GM12873 (cell line): ENCODE measurements around the gene RAB3GAP1.

Experiments used
- CTCF ChIP-seq: IDR thresholded peaks from 2 replicates; pipeline ENCODE4 v1.5.1; 2012; ENCODE audit warnings: low read depth, mild to moderate bottlenecking, moderate library complexity, low read length, control low read depth; ENCODE audit not compliant: insufficient read depth; ENCODE audit errors: missing control alignments

RAB3GAP1 gene

GRCh38 chr2:135047300-135047699 lies 4.8 kb upstream of the RAB3GAP1 start, which contains the start of gene MAP3K19:
Gene MAP3K19 (minus strand): TSS chr2:135047447. CDS start chr2:135024647, 22,800 bp downstream.
- no peak for TF ChIP-seq CTCF

DNA sequence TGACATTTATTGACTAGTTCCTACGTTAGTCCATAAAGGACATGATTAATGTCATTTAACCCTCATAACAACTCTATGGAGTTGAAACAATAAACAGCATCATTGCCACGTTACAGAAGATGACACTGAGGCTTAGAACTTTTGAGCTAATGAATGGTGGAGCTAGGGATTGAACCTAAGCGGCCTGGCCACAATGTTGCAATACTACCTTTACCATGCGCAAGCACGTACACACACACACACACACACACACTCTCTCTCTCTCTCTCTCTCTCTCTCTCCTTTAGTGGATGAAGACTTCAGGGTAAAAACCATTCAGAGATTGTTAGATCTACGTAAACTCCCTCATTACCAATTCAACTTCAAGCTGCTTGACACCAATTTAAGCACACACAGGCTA lies 4.0 kb upstream of the RAB3GAP1 start:
- TF ChIP-seq CTCF, result no peak

DNA sequence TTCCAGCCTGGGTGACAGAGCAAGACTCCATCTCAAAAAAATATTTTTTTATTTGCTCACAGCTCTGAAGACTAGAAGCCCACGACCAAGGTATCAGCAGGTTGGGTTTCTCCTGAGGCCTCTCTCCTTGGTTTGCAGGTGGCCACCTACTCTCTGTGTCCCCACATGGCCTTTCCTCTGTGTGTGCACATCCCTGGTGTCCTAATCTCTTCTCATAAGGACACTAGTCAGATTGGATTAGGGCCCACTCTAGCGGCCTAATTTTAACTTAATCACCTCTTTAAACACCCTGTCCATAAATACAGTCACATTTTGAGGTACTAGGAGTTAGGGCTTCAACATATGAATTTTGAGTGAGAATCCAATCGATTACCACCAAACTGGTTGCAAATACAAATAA lies 2.0 kb upstream of the RAB3GAP1 start:
- no peak for TF ChIP-seq CTCF

DNA sequence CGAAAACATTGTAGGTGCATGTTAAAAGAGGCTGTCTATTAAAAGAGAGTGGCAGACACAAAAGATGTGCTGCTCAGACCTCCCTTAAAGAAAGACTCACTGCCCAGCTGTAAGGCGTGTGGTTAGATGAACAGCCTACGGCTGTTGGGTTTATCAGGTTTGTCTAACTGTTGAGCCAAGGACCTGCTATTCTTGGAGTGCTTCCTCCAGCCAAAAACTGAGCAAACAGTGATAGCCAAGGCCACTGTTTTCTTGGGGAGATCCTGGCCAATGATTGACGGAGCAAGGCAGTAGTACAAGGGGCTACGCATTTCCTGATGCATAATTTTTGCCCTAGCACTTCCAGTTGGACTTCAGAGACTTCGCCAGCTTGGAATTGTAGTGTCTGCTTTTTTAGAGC lies 1.4 kb upstream of the RAB3GAP1 start:
- TF ChIP-seq CTCF, result no peak

- TF ChIP-seq CTCF, result no peak
These were observed 944 bp downstream of the RAB3GAP1 start for GRCh38 chr2:135052997-135053474.

- TF ChIP-seq CTCF, result no peak
These were observed 3.2 kb downstream of the RAB3GAP1 start for GRCh38 chr2:135055182-135055786.

GRCh38 chr2:135056790-135057189 lies 4.7 kb downstream of the RAB3GAP1 start:
- no peak for TF ChIP-seq CTCF

DNA sequence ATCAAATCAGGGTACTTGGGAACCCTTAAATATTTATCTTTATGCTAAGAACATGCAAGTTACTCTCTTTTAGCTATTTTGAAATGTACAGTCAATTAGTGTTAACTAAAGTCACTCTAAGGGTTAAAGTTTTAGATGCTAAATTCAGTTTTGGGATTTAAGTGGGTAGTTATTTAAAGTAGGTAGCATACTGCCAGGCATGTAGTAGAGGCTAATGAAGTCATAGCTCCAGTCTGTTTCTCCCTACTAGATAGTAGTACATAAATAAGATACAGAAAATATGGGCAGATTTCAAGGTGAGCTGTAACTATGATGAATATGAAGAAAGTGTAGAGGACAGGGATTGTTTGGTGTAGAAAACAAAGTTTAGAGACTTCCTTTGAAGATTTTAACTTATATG lies 7.5 kb downstream of the RAB3GAP1 start:
- TF ChIP-seq CTCF, result no peak
